Stimulated activated naive CD8-positive, alpha-beta T cell treated with anti-CD3 and anti-CD28 coated beads, Interleukin-15, Interleukin-2, amounts not matched to agents 100 U/mL and 50 U/mL, for 24 hours (primary cell): ENCODE results near the gene HRH1.
A peak's percentile ranks its signal among the peaks of the same experiment; 100 is the strongest.
"Not testable (repeated sequence)": the region's sequence is repeated elsewhere in the genome, so short reads cannot be mapped to it uniquely, and the experiment has no call there.

Experiments
- ATAC-seq: fragments of 150-1000 bp; cut with Tn5 transposase; one replicate; pipeline ENCODE4 v1.10.0; 2021
- DNase-seq: peaks from one replicate; pipeline ENCODE4 v3.0.0; 2021

HRH1 gene

DNA sequence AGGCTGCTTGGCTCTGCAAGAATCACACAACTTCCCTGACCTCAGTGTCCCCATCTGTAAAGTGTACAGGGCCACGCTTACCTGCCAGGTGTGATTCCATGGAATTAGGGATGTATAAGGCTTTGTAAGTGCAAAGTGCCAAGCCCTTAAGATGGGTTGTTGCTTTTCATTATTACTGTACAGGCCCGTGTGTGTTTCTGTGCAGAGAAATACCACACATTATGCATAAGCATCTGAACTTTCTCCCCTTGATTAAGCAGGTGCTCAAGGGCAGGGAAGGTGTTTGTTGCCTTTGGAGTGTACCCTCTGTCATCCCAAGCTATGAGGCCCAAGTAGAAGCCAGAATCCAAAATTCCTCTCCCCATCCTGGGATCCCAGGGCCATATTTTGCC lies 13.6 kb upstream of the HRH1 start:
- no peak for ATAC-seq

DNA sequence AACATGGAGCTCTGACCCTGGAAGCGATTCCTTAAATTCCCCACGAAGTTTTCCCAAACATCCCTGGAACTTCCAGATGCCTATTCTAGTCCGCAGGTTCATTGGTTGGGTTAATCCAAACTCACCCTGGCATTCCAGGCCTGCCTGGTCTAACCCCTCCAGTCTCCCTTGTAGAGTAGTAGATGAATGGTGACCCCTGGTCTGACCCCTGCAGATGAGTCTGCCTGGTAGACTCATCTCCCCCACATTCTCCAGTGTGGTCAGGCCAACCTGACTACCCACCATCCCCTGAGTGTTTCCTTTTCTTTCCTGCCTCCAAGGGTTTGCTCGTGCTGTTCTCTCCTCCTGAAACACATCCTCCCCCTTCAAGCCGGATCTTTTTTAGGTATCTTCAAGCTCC lies 10.8 kb upstream of the HRH1 start:
- no peak for ATAC-seq
- no peak for DNase-seq

More for the DNA sequence above, 13.6 kb upstream of the HRH1 start:
- DNase-seq = no peak

DNA sequence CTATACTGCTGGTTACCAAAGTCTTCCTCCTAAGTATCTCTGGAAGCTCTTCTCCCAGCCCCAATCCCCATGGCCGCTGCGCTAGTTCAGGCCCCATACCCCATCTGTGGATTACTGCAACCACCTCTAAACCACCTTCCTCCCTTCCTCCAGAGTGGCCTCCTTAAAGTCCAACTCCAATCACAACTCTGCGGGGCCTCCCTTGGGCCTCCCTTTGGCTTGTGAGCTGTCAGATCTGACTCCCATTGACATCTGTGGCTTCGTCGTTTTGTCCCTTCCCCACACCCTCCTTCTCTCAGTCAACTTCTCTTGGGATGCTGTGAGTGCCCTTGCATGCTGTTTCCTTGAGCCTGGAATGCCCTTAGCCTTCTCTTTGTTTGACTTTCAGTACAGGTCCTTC lies 9.3 kb upstream of the HRH1 start:
- no peak for DNase-seq
- no peak for ATAC-seq

DNA sequence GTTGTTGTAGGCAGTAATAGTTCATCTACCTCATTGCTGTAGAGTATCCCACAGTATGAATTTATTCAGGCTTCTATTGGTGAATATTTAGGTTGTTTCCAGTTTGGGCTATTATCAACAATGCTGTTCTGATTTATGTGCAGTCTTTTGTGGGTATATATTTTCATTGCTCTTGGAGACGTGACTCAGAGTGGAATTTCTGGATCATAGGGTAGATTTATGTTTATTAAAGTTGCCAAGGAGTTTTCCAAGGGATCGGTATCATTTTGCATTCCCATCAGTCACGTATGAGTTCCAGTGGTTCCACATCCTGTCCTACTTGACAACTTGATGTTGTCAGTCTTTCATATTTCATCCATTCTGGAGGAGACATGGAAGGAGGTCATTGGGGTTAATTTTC lies 8.4 kb upstream of the HRH1 start:
- no peak for DNase-seq
- no peak for ATAC-seq

DNA sequence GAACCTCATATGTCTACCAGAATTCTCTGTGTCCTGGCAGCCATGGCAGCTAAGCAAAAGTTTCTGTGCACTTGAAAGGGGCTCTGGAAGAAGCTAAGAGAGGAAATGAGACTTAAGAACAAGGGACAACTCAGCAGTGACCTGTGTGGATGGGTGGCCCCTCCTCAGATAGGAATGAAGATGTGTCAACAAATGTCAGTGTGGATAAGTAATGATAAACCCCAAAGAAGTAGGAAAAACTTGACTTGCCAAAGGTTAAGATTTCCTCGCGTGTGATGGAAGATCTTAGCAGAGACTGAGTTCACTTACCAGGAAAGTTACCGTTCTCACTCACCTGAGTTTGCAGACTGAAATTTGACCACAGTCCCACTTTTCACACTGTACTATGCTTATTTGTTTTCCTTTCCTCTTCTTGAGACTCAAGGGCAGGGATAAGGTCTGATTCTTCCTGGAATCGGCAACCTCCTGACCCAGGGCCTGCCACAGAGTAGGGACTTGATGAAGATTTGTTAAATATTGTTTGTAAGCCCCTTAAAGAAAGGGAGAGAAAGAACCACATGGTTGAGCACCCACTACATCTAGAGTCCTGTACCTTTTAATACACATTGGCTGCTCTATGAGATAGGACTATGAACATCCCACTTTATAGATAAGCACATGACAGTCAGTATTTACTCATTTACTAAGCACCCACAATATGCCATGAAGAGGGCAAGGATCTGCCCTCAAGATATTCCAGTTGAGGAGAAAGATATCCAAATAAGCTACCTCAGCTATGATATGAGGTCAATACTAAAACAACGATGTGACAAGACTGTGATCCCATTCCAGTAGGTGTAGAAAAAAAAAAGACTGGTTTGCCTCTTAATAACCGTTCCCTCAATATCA lies 7.3 kb upstream of the HRH1 start:
- no peak for ATAC-seq
- DNase-seq = no peak

DNA sequence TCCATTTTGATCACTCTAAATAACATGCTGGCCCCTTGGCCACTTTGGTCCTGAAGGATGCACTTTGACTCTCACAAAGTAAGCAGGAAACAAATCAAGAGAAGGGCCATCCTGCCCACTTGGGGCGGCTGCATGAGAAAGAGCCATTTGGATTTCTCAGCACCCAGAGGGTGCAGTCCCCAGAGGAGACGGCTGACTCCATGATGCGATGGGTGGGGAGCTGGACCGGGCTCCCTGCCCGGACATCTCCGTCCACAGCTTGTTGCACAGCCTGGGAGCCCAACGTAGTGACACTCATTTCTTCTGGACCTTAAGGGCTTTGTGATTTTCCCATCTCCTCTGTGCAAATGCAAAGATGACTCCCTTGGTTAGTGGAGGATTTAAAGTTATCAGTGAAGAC lies 4.0 kb upstream of the HRH1 start:
- ATAC-seq = no peak

DNA sequence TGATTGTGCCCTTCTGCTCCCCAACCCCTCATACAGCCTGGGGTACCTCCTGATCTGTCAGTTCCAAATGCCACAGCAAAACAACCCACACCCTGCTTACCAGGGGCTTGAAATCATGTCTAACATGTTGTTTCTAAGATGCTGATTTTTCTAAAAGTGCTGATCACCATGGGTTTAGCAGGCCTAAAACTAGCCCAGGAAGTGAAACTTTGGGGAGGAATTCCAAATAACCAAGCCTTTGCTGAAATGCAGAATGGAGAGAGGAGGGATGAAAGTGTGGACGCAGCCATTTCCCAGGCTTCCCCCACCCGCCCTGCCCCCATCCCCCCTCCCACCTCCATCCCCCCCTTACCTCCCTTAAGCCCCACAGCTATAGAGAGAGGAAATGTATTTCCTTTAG lies 2.0 kb upstream of the HRH1 start:
- ATAC-seq (no peak), DNase-seq (no peak)

More for the DNA sequence above, 4.0 kb upstream of the HRH1 start:
- no peak for DNase-seq

DNA sequence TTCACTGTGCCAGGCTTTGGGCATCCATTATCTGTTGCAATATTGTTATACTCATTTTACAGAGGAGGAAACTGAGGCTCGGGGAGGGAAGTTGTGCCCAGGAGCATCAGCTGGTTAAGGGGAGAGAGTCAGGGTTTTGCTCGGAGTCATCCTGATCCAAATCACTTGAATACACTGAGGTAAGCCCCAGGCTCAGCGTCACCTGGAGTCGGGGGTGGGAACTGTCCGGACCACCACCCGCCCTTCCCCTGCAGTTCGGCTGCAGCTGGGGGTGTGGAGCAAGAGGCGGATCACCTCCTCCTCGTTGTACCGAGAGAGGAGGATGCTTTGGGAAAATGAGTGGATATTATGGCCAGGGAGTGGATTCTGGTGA lies 646 bp downstream of the HRH1 start:
- DNase-seq = no peak
- no peak for ATAC-seq

DNA sequence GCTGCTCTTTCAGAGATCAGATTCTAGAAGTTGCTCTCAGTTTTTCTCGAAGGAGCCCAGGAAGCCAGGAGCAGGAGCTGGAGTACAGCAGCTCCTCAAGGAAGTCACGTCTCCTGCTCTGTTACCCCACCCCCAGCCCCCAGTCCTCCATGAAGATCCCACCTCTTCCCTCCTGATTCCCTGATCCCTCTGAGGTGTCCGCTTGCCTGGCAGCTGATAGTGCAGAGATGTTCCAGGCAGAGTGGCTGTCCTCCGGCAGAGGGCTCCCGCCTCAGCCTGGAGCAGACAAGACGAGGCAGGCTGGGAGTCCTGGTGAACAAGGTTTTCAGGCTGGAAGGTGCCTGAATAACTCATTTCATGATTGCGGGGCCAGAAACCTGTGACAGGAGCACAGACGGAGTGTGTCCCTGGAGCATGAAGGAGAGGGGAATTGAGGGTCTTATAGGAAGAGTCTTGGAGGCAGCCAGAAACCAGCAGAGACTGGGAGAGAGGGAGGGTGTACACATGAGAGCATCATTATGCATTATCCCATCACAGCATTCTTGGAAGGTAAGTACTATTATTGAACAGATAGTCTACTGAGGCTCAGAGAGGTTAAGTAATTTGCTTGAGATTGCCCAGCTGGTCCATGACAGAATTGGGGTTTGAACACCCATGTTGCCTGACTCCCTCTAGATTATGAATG lies 1.2 kb downstream of the HRH1 start:
- DNase-seq (peak; percentile 34), ATAC-seq (peak; percentile 54)

DNA sequence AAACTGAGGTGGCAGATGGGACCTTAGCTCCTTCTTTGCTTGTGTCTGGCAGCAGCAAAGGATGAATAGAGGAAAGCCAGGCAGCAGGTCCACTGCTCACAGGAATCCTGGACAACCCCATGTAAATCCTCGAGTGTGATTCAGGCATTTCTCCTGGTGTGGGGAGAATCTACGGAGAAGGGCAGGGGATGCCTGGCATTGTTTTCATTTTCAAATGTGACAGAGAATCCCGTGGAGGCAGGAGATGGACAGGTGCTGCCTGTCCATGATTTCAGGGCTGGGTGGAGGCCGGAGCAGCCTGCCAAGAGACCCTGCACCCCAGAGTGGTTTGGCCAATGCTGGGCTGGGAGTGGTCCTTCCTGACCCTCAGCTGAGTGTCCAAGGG lies 1.7 kb downstream of the HRH1 start:
- no peak for DNase-seq
- ATAC-seq = no peak

DNA sequence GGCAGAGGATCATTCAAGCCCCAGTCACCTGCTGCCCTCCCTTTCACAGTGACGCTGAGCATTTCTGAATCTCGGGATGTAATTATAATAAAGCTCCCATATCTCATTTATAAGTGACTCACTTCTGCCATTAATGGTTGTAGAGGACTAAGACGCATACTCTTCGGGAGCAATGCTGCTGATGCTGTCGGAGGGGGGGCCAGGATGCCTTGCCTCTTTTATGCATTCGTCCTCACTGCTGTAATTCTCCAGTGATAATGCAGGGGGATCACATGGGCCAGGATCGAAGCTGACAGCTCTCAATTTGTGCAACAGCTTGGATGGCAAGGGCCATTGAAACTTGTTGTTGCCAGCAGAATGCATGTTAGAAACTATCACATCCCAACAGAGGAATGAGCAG lies 3.1 kb downstream of the HRH1 start:
- DNase-seq (no peak), ATAC-seq (no peak)

DNA sequence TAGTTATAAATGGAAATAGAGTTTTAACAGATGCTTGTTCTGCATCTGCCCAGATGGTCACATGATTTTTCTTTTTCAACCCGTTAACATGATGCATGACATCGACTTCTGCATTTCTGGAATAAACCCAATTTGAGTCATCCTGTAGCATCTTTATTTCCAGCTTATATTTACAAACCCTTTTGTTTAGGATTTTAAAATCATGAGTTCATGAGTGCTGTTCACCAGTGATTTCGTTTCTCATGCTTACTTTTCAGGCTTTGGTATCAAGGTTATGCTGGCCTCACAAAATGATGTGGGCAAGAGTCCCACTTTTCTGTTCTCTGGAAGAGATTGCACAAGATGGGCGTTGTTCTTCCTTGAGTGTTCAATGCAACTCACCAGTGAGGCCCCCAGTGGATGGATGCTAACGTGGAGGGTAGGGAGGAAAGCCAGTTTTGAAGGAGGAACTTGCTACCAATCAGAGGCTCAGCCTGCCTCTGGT lies 5.2 kb downstream of the HRH1 start:
- DNase-seq (no peak), ATAC-seq (no peak)

DNA sequence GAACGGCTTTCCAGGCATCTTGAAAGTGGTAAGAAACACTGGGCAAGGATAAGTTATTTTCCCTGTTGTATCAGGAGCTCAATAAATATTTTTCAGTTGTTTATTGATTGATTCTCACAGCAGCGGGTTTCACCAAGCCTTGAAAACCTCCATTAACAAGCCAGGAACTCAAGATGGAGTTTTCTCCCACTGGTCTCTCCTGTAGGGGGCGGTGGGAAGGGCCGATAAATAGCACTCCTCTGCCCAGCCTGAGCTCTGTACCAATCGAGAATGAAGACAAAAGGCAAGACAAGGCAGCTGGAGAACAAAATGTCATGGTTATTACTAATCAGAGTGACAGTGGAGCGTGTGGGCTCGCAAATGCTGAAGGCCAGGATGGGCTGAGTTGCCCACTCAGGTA lies 7.4 kb downstream of the HRH1 start:
- no peak for DNase-seq
- ATAC-seq = no peak

DNA sequence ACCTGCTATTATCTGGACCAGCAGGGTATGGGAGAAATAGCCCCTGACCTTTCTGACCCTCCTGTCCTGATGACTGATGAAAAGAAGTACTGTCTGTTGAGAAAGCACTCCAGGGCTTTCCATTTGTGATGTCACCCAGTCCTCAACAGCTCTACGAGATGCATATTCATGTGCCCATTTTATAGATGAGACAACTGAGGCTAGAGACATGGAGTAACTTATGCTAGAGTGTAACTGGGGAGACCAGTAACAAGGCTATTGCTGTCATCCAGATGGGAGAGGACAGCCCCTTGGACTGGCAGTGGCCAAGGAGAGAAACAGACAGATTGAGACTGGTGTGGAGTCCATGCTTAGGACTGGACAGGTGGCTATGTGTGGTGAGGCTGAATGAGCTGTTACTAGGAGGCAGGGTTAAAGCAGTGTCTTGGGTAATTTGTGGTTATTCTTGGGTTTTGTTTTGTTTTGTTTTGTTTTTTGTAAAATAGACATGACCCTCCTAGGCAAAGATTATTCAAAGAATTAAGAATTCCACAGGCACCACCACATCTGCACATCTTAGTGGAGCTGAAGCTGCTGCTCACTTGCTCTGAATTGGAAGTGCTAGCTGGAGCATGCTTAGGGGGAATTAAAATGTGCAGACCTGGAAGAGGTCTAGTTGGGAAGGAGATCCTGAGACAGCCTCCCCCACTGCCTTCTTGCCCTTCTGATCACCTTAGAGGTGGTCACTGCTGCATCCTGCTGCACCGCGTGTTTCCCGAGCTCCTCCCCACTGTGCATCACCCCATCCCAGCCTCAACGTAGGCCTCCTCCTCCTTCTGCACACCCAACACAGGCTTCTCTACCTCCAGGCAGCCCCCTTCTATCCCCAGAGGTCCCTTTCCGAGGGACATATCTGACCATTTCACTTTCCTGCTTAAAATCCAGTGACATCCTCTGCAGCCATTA lies 8.4 kb downstream of the HRH1 start:
- DNase-seq (no peak), ATAC-seq (no peak)

DNA sequence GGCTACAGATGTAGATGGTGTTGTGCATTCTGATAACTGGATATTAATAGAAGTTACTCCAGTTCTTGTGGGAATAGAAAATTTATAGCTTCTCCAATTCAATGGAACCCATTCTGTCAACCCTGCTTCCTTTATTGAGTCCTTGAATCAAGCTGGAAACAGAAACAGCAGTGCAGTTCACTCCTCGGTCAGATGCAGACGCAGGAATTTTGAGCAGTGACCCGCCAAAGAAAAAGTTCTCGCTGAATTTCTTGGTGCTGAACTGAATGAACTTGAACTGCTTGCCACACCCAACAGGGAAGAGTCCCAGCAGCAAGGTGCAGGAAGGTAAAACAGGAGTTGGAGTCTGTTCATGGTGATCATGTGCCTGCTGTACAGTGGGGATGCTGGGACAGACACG lies 10.3 kb downstream of the HRH1 start:
- DNase-seq (no peak), ATAC-seq (no peak)

DNA sequence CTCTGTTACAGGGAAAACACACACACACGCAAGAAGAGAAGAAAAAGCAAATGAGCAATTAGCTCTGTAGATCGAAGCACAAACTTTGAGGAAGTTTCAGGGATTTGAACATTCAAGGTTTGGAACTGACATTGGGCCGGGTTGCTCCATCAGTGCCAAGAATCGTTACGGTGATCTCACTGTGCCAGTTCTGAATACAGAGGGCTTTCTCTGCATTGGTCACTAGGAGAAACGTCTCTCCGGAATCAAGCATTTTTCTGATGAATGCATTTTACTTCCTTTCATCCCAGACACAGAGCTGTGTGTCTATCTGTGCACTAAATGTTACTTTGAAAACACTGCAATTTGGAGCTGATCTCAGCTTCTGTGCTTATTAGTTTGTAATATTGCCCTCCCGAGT lies 11.2 kb downstream of the HRH1 start:
- ATAC-seq (no peak), DNase-seq (no peak)

DNA sequence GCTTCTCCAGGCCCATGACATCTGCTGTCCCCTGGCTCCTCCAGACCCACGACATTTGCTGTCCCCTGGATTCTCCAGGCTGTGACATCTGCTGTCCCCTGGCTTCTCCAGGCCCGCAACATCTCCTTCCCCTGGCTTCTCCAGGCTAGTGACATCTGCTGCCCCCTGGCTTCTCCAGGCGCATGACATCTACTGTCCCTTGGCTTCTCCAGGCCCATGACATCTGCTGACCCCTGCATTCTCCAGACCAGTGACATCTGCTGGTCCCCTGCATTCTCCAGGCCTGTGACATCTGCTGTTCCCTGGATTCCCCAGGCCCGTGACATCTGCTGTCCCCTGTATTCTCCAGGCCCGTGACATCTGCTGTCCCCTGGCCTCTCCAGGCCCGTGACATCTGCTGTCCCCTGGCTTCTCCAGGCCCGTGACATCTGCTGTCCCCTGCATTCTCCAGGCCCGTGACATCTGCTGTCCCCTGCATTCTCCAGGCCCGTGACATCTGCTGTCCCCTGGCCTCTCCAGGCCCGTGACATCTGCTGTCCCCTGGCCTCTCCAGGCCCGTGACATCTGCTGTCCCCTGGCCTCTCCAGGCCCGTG lies 12.6 kb downstream of the HRH1 start:
- not testable (repeated sequence) for DNase-seq, ATAC-seq

DNA sequence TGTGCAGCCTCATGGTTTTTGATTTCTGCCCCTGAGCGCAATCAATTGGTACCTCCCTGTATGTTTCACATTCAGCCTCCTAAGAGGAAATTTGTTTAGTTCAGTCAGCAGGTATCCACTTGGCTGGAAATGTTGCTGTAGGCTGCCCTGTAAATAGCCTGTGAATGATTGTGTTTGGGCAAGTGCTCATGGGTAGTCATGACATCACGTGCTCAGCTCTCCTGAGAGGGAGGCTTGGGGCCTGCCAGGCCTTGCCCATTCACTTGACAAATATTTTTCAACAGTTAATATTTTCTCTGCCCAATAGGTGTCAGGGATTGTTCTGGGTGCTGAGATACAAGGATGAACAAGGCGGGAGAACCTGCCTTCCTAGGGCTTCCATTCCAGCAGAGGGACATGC lies 13.3 kb downstream of the HRH1 start:
- no peak for ATAC-seq
- no peak for DNase-seq

DNA sequence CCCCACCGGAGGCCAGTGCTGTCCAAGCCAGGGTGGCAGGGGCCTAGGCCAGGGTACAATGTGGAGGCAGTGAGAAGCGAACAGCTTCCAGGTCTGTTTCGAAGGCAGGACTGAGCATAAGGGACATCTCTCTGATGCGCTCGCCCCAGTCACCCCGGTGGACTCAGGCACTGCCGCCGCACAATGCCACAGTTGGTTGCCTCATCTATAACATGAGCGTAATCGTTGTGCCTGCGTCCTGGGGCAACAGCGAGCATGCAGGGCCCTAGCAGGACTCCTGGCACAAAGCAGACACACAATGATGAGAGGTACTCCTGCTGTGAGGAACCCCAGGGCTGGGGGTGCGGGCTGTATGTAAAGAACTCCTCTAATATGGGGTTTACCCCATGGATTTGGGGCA lies 14.1 kb downstream of the HRH1 start:
- ATAC-seq (no peak), DNase-seq (no peak)

DNA sequence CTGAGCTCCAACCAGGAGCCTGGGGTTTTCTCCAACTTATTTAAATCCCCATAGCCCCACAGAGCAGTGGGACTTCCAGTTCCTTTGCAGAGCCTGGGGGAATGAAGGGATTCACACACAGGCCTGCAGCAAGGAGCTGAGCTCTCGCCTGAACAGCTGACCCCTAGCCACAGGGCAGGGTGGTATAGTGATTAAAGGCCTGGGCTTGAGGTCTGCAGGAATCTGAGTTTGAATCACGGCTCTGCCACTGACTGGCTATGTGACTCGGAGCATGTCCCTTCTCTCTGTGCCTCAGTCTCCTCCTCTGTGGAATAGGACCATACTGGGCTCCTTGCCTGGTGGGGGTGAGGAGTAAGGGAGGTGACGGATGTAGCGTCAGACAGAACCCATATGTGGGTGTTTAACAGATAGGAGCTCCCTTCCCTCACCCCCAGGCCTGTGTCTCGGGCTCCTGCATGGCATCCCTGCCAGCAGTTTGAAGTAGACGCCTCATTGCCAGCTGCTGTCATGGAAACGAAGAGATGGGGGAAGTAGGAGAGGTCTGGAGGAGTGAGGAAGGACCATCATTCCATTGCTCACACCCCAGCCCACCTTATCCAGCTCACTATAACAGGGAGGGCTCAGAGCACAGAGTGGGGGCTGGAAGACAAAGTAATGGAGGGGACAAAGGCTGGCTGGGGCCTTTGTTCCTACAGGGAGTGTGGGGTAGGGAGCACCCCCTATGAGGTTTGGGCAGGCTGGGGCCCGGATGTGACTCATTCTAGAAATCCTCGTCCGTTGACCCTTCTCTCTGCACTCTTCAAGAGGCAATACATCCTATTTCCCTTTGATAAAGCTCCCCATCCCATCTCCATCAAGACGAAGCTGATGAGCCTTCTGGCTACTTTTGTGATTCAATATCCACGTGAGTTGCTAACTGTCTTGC lies 14.8 kb downstream of the HRH1 start:
- DNase-seq = no peak
- peak; percentile 24 for ATAC-seq
